A204.1 (cell line): ENCODE data around the gene SUPT3H.
"Not testable (repeated sequence)": the region's sequence is repeated elsewhere in the genome, so short reads cannot be mapped to it uniquely, and the experiment has no call there.

Source experiments
- FAIRE-seq: peaks from 2 replicates; lab custom pipeline; 2012; peaks lifted over from hg19 to GRCh38; lab: Jason Lieb, UNC

The SUPT3H gene

DNA sequence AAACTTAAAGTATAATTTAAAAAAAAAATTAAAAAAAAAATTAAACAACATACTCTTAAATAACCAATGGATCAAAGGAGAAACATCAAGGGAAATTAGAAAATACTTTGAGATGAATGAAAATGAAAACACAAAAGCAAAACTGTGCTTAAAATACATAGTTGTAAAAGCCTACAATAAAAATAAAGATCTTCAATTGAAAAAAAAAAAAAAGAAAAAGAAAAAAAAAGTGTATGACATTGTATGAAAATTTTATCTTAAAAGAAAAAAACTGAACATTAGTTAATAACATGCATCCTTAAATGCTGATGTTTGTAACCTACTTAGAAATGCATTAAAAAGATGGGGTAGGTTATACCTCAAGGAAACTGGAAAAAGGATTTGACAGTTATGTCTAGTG, 501.1 kb downstream of the SUPT3H start:
- FAIRE-seq = peak; percentile 29

DNA sequence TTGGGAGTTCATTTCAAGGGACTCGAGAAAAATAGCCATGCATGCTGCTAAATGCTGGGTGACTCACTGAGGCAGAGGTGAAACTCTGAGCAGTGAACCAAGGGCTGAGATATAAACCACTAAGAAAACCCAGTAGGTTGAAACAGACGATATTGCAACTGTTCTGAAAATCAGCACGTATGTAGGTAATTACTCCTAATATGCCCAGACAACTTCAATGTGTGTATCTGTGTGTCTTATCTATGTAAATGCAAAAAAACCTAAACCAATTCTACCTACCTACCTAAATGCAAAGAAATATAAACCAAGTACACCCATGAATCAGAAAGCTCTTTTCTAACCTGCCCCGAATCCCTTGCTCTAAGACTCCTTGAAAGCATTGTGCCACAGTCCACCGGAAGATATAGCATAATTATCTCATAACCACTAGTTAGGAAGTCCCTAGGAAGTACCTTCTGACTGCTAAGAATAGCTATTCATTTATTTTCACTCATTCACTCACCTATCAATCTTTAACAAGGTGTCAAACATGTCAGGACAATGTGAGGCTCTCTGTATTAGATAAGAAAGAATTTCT, 508.3 kb downstream of the SUPT3H start:
- FAIRE-seq = no peak

DNA sequence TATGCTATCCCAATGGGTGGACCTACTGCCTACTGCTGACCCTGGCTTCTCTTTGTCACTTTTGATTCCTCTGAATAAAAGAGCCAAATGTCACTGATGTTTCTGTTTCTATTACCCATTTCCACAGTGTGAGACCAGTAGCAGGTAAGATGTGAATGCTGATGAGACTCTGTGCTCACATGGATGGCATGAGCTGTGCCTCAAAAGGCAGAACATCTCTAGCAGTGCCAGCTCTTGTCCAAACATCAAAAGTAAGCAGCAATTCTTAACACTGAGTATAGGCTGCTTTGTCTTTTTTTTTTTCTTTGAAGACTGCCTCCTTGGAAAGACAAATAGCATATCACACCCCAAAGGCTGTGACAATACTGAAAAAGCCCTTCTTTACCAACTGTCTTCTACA, 508.8 kb downstream of the SUPT3H start:
- FAIRE-seq = no peak

DNA sequence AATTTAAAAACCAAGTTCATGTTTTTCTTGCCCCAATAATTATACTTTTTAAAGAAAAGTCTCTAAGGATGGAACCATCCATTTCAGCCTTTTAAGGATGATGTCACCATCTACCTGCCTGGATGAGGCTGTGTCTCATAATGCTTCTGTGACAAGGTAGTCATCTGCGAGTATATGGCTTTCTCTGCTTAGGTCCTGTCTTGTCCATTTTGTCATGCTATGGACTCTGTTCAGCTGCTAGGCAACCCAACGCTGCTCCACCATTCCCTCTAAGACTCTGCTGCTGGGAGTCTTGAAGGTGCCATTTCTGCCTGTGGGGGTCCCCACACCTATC, 509.4 kb downstream of the SUPT3H start:
- no peak for FAIRE-seq

DNA sequence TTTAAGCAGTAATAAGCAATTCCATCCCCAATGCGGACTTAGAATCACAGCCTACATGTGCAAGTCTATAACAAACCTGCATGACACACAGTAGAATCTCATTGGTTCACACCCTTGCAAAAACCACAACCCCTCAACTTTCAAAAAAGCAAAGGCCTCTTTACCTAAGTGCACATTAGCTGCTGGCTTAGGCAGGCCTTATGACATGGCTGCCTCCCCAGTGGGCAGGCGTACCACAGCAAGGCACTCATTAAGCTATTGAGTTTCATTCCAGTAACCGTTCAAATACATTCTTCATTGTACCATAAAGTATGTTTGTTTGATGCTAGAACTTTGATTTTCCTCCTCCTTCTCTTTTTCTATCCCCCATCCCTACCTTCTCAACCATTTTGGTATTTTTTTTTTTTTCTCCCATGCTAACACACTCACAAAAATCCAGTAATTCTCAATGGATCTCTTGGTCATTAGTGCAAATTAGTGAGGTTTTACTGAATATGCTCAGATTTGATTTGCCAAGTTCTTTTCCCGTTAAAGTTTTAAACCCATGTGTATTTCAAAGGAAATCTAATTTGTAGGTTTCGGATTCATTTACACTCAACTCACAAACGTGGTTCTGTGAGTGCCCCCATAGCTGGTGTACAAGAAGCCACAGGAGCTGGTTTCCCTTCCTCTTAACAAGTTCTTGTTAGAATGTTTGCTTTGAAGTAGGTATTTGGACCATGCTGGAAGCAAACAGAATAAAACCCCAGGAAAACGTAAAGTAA, 510.0 kb downstream of the SUPT3H start:
- no peak for FAIRE-seq

DNA sequence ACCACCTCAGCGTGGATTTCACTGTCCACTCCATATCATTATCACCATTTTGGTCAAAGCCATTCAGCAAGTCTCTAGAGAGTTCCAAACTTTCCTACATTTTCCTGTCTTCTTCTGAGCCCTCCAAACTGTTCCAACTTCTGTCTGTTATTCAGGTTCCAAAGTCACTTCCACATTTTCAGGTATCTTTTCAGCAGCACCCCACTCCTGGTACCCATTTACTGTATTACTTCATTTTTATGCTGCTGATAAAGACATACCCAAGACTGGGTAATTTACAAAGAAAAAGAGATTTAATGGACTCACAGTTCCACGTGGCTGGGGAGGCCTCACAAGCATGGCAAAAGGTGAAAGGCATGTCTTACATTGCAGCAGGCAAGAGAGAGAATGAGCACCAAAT, 512.5 kb downstream of the SUPT3H start:
- not testable (repeated sequence) for FAIRE-seq

DNA sequence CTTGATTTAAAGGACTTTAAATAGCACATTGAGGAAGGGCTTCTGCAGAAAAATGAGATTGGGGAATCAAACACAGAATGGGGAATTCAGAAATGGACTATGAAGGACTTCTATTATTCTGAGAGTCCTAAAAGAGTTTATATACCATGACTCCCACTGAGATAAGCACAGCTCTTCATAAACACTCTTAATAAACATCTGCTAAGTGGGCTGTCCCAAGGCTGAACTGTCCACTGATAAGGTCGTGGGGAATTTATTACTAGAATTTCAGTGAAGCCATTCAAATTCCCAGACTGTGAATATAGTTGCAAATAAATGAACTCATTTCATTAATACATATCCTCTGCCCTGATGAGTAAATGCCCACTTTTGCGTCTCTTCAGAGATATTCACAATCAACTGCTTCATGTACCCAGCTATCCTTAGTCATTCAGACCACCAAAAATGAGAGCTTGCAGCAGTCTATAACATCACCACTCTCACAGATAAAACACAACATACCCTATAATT, 517.8 kb downstream of the SUPT3H start:
- no peak for FAIRE-seq

DNA sequence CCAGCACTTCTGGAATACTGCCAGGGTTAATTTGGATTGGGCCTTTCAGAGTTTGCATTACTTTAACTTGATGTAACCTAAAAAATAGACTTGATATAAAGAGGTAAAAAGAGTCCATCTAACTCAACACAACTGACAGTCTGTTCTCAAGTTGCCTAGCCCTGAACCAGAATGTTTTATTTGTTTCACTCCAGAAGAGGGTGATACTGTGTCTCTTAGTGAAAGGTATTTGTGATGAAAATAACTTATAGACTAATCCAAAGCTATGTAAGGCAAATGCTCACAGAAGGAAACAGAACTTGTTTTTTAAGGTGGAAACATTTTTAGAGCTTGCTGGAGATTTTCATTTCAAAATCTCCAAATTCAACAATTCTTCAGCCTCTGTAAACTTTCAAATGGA, 518.7 kb downstream of the SUPT3H start:
- no peak for FAIRE-seq

DNA sequence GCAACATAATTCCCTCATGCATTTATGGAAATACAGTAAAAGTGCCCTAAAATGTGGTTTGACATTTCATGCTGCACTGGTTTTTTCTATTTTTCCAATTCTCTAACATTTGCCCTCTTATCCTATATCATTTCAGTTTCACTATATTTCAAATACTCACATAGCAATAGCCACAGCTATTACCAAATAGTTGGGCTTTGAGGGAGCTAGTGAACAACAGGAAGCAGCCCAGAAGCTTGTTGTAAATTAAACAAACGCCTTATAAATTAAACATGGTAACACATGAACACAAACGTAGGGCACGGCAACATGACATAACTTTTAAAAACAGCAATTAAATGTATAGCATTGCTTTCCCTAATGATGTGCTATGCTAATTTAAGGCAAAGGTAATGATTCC, 521.3 kb downstream of the SUPT3H start:
- FAIRE-seq = no peak

DNA sequence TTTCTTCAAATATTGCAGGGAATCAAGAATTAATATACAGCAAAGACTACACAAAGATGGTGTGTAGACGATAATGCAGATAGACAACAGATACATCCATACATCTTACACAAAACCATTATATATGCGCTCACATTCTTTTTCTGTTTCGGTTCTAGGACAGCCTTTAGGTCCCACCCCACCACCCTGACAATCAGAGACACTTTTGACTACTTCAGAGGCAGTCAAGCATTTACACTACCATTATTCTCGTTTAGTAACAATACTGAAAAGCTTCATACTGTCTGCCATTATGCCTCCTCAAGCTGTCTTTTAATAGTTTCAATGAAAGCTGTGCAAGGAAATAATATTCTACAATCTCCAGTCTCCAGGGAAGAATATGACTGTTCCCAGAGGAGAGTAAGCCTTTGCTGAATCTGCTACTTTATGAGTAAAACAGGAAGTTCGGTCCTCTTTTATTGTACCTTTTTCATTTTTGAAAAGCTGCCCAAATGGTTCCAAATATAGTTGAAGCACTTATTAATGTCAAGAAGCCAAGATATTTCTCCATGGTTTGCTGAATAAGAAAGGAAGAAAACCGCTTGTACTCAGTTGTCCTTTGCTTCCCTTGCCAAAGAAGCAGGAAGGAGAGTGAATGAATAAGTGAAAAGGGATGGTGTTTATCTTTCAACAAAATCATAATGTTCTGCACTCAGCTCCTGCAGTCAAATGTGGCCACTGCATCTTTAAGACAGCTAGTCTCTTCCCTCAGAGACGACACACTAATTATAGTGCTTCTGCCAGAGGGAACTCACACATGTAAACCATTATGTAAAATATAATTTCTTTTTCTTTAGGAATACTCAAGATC, 521.9 kb downstream of the SUPT3H start:
- no peak for FAIRE-seq

DNA sequence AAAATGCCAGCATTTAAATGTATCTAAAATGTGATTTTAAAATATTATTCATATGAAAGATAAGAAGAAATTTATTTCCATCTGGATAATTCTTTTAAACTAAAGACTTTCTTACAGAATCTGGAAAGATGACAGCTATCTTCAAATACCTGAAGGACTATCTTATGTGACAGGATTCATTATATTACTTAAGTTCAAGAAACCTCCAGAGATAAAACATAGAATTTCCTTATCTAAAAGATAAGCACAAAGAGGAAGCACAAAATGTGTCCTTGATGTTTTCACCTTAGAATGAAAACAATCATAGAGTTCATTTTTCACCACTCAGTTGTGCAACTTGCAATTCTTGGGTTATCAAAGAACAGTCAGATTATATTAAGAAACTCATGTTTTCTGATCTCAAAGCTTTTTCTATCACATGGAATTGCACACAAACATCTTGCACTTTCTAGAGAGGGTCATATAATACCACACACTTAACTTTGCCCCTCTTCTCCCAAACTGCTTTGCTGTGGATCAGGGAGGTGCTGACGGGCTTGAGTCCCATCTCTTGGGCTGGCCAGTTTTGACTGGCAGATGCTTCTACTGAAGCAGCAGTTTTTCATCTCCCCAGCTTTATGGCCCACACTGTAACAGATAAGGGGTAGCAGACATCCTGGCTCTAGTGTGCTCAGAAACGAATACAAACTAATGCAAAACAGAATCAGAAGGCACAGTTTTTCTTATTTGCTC, 522.9 kb downstream of the SUPT3H start:
- no peak for FAIRE-seq

DNA sequence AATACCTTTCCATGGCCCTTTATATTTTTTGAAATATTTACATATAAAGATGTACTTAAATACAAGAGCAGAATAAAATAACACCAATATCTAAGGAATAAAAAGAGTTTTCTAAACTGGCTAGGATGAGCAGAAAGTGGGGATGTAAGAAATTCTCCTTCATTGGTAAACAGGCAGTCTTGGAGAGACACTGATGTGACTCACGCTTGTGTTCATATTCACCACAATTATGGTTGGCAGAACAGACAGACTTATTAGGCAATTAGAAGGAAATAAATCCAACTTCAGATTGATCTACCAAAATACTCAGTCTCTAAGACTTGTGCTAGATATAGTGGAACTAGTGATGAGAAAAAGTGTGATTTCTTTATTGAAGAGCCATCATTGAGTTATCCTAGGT, 526.6 kb downstream of the SUPT3H start:
- no peak for FAIRE-seq

DNA sequence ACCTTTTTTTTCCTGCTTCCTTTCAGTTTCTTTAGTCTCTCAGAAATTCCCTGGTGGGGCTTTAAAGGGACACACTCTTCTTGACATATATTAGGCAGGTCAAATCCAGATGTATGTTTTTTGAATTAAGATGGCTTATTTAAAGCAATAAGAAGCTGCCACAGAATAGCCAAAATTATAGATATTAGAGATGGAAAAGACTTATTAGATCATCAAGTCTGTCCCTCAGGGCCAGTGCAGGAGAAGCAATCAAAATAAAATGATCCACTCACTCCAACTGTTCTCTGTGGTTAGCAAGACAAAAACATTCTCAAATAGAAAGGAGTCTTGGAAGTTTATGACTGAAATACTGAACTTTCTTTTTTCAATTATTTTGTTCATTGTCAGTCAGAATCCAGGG, 527.4 kb downstream of the SUPT3H start:
- no peak for FAIRE-seq

DNA sequence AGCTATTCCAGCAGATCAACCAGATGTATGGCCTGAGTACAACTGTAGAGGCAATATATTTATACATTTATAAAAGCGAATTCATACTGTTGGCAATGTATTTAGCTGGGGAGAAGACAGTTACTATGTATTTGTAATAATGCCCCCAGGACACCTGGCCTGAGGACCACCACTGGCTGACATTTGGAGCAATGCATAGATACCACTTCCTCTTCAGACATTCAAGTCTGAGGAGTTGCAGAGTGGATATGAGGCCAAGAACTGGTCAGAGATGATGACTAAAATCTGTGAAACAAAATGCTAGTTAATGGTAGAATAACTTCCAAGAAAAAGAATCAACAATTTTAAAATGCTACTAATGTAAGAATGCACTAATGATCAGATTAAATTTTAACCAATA, 527.9 kb downstream of the SUPT3H start:
- no peak for FAIRE-seq

DNA sequence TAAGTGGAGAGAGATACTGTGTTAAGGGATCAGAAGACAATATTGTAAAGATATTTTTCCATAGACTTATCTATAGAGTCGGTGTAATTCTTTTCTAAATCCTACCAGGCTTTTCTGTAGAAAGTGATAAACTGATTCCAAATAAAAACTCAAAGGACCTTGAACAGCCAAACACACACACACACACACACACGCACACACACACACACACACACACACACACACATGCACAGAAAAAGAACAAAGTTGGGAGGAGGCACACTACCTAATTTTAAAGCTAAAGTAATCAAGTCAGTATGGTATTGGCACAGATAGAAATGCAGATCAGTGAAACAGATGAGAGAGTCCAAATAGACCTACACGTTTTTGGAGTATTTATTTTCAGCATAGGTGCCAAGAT, 534.0 kb downstream of the SUPT3H start:
- no peak for FAIRE-seq

DNA sequence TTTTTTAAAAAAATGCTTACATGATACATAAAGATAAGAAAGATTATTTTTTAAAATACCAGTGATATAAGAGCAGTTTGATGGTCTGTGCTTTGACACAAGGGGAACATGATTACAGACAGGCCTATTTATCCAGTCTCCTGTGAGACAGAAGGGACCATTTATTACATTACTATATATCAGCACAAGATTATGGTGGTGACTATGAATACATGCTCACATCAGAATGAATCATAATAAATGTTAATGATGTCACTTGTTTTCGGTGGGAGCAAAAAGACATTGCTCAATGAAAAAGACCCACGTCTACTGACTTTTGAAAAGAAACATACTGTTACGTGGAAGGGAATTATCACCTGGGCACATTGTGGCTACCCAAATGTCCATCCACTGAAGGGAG, 535.1 kb downstream of the SUPT3H start:
- no peak for FAIRE-seq

DNA sequence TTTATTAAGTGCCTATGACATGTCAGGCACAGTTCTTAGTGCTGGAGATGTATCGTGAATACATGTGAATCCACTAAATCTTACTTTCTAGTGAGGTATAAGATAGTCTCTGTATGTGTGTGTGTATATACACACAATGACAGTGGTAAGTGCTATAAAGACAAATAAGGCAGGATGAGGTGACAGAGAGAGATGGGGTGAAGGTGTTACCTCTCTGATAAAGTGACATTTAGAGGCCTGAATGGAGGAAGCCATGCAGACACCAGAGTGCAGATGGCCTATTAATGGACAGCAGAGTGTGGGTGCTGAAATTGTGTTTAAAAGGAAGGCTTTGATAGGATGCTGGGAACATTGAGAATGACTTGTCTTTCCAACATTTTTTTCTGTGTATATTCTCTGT, 535.9 kb downstream of the SUPT3H start:
- FAIRE-seq = no peak

DNA sequence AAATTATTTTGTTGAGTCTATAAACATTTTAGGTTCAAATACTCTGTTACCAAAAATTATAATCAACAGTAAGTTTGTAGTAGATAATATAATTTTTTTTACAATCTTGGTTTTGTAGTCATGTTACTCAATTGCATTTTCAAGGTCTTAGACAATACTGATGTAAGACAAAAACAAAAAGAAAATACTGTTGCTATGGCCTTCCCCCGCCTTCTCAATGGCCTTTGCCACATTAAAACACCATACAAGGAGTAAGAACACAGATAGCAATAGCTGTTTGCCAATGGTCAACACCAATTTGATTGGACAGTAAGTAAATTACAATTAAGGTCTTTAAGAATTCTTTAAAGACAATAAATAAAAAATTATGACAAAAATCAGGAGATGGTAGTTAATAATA, 540.0 kb downstream of the SUPT3H start:
- FAIRE-seq = no peak

DNA sequence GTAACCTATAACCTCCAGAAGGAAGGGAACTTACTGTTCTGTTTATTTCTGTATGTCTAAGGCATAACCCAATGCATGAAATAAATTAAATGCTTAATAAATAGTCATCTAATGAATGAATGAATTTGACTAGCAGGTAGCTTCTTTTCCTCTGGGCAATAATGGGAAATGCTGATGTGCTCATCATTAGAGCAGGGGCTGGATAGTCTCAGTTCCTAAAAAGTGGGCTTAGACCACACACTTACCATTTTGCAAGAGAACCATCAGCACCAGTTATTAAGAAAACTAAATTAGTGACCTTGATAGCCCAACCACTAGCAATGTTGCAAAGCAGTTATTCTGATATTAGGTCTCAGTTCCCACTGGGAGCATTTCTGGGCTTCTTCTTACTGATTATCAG, 540.5 kb downstream of the SUPT3H start:
- FAIRE-seq = no peak

DNA sequence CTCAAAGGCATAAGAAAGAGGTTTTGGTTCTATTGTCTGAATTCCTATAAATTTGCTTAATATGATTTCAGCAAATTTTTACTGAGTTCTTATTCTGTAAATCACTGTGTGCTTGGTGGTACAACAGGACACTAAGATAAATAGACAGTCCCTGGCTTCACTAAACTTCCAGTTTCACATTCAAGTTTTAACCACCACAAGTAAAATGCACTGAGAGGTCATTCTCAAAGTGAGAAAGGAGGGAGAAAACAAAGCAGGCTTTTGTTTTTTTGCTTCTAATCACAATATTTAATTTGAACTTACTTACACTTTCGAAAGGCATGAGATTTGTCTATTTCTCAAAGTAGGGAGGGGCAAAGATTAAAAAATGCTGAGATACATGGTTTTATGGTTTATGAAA, 544.5 kb downstream of the SUPT3H start:
- no peak for FAIRE-seq

DNA sequence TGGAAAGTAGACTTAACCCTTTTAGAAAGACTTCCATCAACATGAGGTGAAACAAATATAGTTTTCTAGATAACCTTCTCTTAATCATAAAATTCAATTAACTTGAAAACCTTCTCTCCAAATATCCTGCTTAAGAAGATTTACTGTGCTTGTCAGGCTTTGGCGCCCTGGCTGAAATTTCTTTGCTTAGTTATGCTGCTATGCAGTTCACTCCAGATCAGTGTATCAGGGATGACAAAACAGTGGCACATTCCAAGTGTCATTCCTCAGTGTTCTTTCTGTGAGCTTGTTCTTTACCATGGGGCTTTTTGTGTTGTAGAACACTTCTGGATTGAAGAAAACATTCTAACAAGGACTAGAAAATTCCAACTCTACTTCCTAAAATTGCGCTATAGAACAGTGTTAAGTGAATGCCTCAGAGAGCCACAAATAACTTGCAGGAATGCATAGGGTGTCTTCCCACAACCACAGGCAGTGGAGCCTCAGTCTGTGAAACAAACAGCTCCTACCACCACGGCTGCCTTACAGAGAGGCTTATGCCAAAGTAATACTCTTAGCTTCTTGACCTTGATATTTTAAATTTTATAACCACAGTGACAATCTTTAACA, 546.6 kb downstream of the SUPT3H start:
- FAIRE-seq = no peak

DNA sequence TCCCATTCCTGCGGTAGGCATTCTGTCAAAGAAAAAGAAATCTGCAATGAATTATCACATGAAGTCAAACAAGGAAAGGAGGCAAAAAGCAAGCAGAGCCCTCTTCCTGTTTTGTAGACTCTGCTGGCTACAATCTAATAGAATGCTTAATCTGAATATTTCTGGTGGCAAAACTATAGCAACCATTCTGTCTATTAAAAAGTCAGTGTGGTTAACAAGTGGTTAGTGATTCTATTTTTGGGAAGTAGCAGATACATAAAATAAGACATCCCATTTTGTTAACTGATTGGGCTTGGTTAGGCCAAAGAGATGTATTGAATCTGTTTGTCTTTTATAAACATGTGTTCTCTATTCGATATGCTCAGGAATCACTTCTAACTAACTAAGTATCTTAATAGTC, 547.9 kb downstream of the SUPT3H start:
- no peak for FAIRE-seq
